ENCODE measurements around the gene FGFR1OP2.

Gene FGFR1OP2

GRCh38 chr12:26970136-26970535 lies 31.9 kb downstream of the FGFR1OP2 start:
- no peak for DNase-seq
- Mint-ChIP-seq H3K9me3 (no peaks in the 10 kb centered on the region), H3K27ac (no peak overlapping the region), H3K4me1 (peaks cover 5% of the 10 kb centered on the region), H3K4me3 (no peak overlapping the region), H3K27me3 (ENCODE audit: low read depth, poor library complexity) (no peaks in the 10 kb centered on the region), H3K36me3 (ENCODE audit: low read depth) (peaks cover 71% of the 10 kb centered on the region)
- TF ChIP-seq CTCF (IDR thresholded peaks at IDR 0.05) = no peak

- peaks cover 10% of the 10 kb centered on the region for H3K4me1 Mint-ChIP-seq
- peaks cover 64% of the 10 kb centered on the region for H3K36me3 Mint-ChIP-seq (ENCODE audit: low read depth)
- no peak for DNase-seq
- H3K27me3 Mint-ChIP-seq (ENCODE audit: low read depth, poor library complexity) = no peaks in the 10 kb centered on the region
- no peak for TF ChIP-seq CTCF (IDR thresholded peaks at IDR 0.05)
- no peak overlapping the region for H3K27ac Mint-ChIP-seq
- no peak overlapping the region for H3K4me3 Mint-ChIP-seq
- no peaks in the 10 kb centered on the region for H3K9me3 Mint-ChIP-seq
These were observed 33.7 kb downstream of the FGFR1OP2 start for GRCh38 chr12:26971963-26972362.

- peaks cover 4% of the 10 kb centered on the region for H3K4me1 Mint-ChIP-seq
- DNase-seq = no peak
- H3K4me3 Mint-ChIP-seq = no peak overlapping the region
- H3K36me3 Mint-ChIP-seq (ENCODE audit: low read depth) = peaks cover 30% of the 10 kb centered on the region
- no peak overlapping the region for H3K27ac Mint-ChIP-seq
- no peaks in the 10 kb centered on the region for H3K9me3 Mint-ChIP-seq
- no peaks in the 10 kb centered on the region for H3K27me3 Mint-ChIP-seq (ENCODE audit: low read depth, poor library complexity)
- TF ChIP-seq CTCF (IDR thresholded peaks at IDR 0.05) = no peak
These were observed 38.4 kb downstream of the FGFR1OP2 start for GRCh38 chr12:26976687-26977086.

GRCh38 chr12:26978801-26979200 lies 40.5 kb downstream of the FGFR1OP2 start:
- TF ChIP-seq CTCF (IDR thresholded peaks at IDR 0.05) = no peak
- Mint-ChIP-seq H3K4me1 (peaks cover 4% of the 10 kb centered on the region), H3K9me3 (no peaks in the 10 kb centered on the region), H3K4me3 (no peak overlapping the region), H3K36me3 (ENCODE audit: low read depth) (peaks cover 39% of the 10 kb centered on the region), H3K27ac (no peak overlapping the region), H3K27me3 (ENCODE audit: low read depth, poor library complexity) (no peaks in the 10 kb centered on the region)
- no peak for DNase-seq

- no peaks in the 10 kb centered on the region for H3K9me3 Mint-ChIP-seq
- peaks cover 4% of the 10 kb centered on the region for H3K4me1 Mint-ChIP-seq
- DNase-seq = no peak
- no peak overlapping the region for H3K4me3 Mint-ChIP-seq
- H3K36me3 Mint-ChIP-seq (ENCODE audit: low read depth) = peaks cover 37% of the 10 kb centered on the region
- TF ChIP-seq CTCF (IDR thresholded peaks at IDR 0.05) = no peak
- H3K27me3 Mint-ChIP-seq (ENCODE audit: low read depth, poor library complexity) = no peaks in the 10 kb centered on the region
- H3K27ac Mint-ChIP-seq = no peak overlapping the region
These were observed 41.5 kb downstream of the FGFR1OP2 start for GRCh38 chr12:26979733-26980132.

- Mint-ChIP-seq H3K36me3 (ENCODE audit: low read depth) (peaks cover 47% of the 10 kb centered on the region), H3K27me3 (ENCODE audit: low read depth, poor library complexity) (no peaks in the 10 kb centered on the region)
These were observed 44.6 kb downstream of the FGFR1OP2 start for GRCh38 chr12:26982866-26983265.

More at GRCh38 chr12:26982866-26983265, 44.6 kb downstream of the FGFR1OP2 start:
- Mint-ChIP-seq H3K9me3 (peaks cover 3% of the 10 kb centered on the region), H3K4me1 (no peaks in the 10 kb centered on the region), H3K4me3 (no peak overlapping the region), H3K27ac (no peak overlapping the region)
- TF ChIP-seq CTCF (IDR thresholded peaks at IDR 0.05) = no peak
- DNase-seq = no peak
